GM23338 (cell line): ENCODE data around the gene HIVEP1. TPM values are rescaled to one million over a fixed set of nuclear protein-coding genes. Genes with fewer than 3 reads are reported as not detected.

ENCODE experiments used
- ATAC-seq: fragments of 200-7000 bp; cut with Tn5 transposase; 3 replicates; pipeline ENCODE4 v1.9.1; 2020
- DNase-seq: peaks from one replicate; pipeline ENCODE4 v3.0.0-alpha.2; 2015; ENCODE audit warnings: low spot score
- H2AFZ ChIP-seq: fragments of 200-600 bp; sonication (generic); 2 replicates; pipeline ENCODE4 v1.8.0; 2016; ENCODE audit warnings: antibody characterized with exemption, mild to moderate bottlenecking, moderate library complexity
- H3F3A ChIP-seq: fragments of 200-600 bp; sonication (generic); replicated peaks from 2 replicates; pipeline ENCODE4 v1.8.0; 2017; ENCODE audit warnings: antibody characterized with exemption, mixed run types, low read depth
- H3K27ac ChIP-seq: fragments of 200-600 bp; sonication (generic); 2 replicates; pipeline ENCODE4 v1.6.1; 2016; ENCODE audit warnings: low read depth
- H3K27me3 ChIP-seq: fragments of 200-600 bp; sonication (generic); 2 replicates; pipeline ENCODE4 v1.8.0; 2016; ENCODE audit warnings: mild to moderate bottlenecking, mixed run types, moderate library complexity; ENCODE audit not compliant: insufficient read depth
- H3K36me3 ChIP-seq: fragments of 200-600 bp; sonication (generic); 2 replicates; pipeline ENCODE4 v1.8.0; 2016; ENCODE audit warnings: mild to moderate bottlenecking; ENCODE audit not compliant: insufficient read depth
- H3K4me1 ChIP-seq: fragments of 200-600 bp; sonication (generic); 2 replicates; pipeline ENCODE4 v1.8.0; 2016; ENCODE audit warnings: mild to moderate bottlenecking, moderate library complexity; ENCODE audit not compliant: insufficient read depth
- H3K4me2 ChIP-seq: fragments of 200-600 bp; sonication (generic); 2 replicates; pipeline ENCODE4 v1.7.1; 2017; ENCODE audit warnings: mixed run types
- H3K4me3 ChIP-seq: fragments of 200-600 bp; sonication (generic); 2 replicates; pipeline ENCODE4 v1.6.1; 2016; ENCODE audit warnings: mixed run types
- H3K79me2 ChIP-seq: fragments of 200-600 bp; sonication (generic); replicated peaks from 2 replicates; pipeline ENCODE4 v1.8.0; 2017; ENCODE audit warnings: mild to moderate bottlenecking; ENCODE audit not compliant: insufficient read depth
- H3K9me2 ChIP-seq: fragments of 200-600 bp; sonication (generic); 2 replicates; pipeline ENCODE4 v1.8.0; 2017; ENCODE audit not compliant: insufficient read depth
- H4K20me1 ChIP-seq: fragments of 200-600 bp; sonication (generic); replicated peaks from 2 replicates; pipeline ENCODE4 v1.8.0; 2017; ENCODE audit warnings: mild to moderate bottlenecking; ENCODE audit not compliant: insufficient read depth
- H3K27ac Mint-ChIP-seq: 2 replicates; pipeline ENCODE4 v1.8.0; 2020; ENCODE audit warnings: inconsistent platforms, mild to moderate bottlenecking, moderate library complexity, mixed read lengths
- H3K27me3 Mint-ChIP-seq: 3 replicates; pipeline ENCODE4 v1.8.0; 2022; ENCODE audit warnings: low read depth, mild to moderate bottlenecking, moderate library complexity, mixed read lengths, inconsistent platforms; ENCODE audit not compliant: insufficient read depth, poor library complexity
- H3K36me3 Mint-ChIP-seq: 3 replicates; pipeline ENCODE4 v1.8.0; 2021; ENCODE audit warnings: low read depth, mild to moderate bottlenecking, inconsistent platforms, moderate library complexity, mixed read lengths
- H3K4me1 Mint-ChIP-seq: 3 replicates; pipeline ENCODE4 v1.8.0; 2020; ENCODE audit warnings: mild to moderate bottlenecking, inconsistent platforms, mixed read lengths
- H3K4me3 Mint-ChIP-seq: 3 replicates; pipeline ENCODE4 v1.8.0; 2021; ENCODE audit warnings: moderate library complexity, mild to moderate bottlenecking, inconsistent platforms, mixed read lengths
- H3K9me3 Mint-ChIP-seq: 3 replicates; pipeline ENCODE4 v1.8.0; 2020; ENCODE audit warnings: moderate library complexity, mild to moderate bottlenecking, inconsistent platforms, mixed read lengths
- CREB1 ChIP-seq: fragments of 250-450 bp; sonication (Bioruptor Pico); IDR thresholded peaks from 2 replicates; pipeline ENCODE4 v1.5.0; 2020; ENCODE audit warnings: low read depth, mild to moderate bottlenecking, moderate library complexity
- EZH2phosphoT487 ChIP-seq: fragments of 200-600 bp; sonication (generic); IDR thresholded peaks from one replicate; pipeline ENCODE4 v1.8.1; 2018; ENCODE audit warnings: antibody characterized with exemption; ENCODE audit not compliant: unreplicated experiment
- JUNB ChIP-seq: IDR thresholded peaks from one replicate; pipeline ENCODE4 v1.6.1; 2016; ENCODE audit warnings: antibody characterized with exemption; ENCODE audit not compliant: unreplicated experiment
- POLR2AphosphoS5 ChIP-seq: IDR thresholded peaks from 2 replicates; pipeline ENCODE4 v1.6.1; 2016; ENCODE audit warnings: antibody characterized with exemption, low read depth
- REST ChIP-seq: IDR thresholded peaks from one replicate; pipeline ENCODE4 v1.6.1; 2018; ENCODE audit warnings: antibody characterized with exemption; ENCODE audit not compliant: unreplicated experiment
- ZNF114 ChIP-seq: fragments of 250-450 bp; sonication (Bioruptor Pico); IDR thresholded peaks from 2 replicates; pipeline ENCODE4 v1.5.0; 2020; ENCODE audit warnings: mild to moderate bottlenecking, moderate library complexity
- ZNF462 ChIP-seq: fragments of 250-450 bp; sonication (Bioruptor Pico); IDR thresholded peaks from 2 replicates; pipeline ENCODE4 v1.5.0; 2020; ENCODE audit warnings: mild to moderate bottlenecking, moderate library complexity
- polyA plus RNA-seq: library from polyadenylated mRNA; unstranded; fragments of >200 nt; fragmentation: Nextera tagmentation; extraction: Ambion mirVana; gene quantifications from 2 replicates; pipeline ENCODE4 v1.2.1, GENCODE V29; 2016
- total RNA-seq: library from RNA; depleted of rRNA; stranded (reverse); fragments of >200 nt; shearing (Covaris generic); gene quantifications from 2 replicates; pipeline ENCODE4 v1.2.3, GENCODE V29; 2014
- TF ChIP-seq, protein P1 (sequence below), 2 experiments: fragments of 200-600 bp in 1 of 2; sonication (generic) in 1 of 2; conservative IDR thresholded peaks; 2 replicates each; pipeline versions ENCODE4 v1.5.1 to v1.6.1; 2016 to 2017; ENCODE audit warnings: antibody characterized with exemption in 2 of 2, low read depth in 2 of 2, mild to moderate bottlenecking in 2 of 2, moderate library complexity in 1 of 2

The HIVEP1 gene
- total and polyA plus RNA-seq, 2 experiments from 2014 or later = 10.1 to 21.7 TPM

- TF ChIP-seq ZNF462 (CRISPR knock-in tag) (no peak), ZNF114 (CRISPR knock-in tag) (no peak), JUNB (no peak), POLR2AphosphoS5 (no peak), EZH2phosphoT487 (no peak)
- TF ChIP-seq, protein P1, sequence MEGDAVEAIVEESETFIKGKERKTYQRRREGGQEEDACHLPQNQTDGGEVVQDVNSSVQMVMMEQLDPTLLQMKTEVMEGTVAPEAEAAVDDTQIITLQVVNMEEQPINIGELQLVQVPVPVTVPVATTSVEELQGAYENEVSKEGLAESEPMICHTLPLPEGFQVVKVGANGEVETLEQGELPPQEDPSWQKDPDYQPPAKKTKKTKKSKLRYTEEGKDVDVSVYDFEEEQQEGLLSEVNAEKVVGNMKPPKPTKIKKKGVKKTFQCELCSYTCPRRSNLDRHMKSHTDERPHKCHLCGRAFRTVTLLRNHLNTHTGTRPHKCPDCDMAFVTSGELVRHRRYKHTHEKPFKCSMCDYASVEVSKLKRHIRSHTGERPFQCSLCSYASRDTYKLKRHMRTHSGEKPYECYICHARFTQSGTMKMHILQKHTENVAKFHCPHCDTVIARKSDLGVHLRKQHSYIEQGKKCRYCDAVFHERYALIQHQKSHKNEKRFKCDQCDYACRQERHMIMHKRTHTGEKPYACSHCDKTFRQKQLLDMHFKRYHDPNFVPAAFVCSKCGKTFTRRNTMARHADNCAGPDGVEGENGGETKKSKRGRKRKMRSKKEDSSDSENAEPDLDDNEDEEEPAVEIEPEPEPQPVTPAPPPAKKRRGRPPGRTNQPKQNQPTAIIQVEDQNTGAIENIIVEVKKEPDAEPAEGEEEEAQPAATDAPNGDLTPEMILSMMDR (conservative IDR thresholded peaks at IDR 0.05; ENCODE audit: low read depth in 2 of 2) = no peak
These were observed 4.6 kb upstream of the HIVEP1 start (continued) for GRCh38 chr6:12007473-12007872.

DNA sequence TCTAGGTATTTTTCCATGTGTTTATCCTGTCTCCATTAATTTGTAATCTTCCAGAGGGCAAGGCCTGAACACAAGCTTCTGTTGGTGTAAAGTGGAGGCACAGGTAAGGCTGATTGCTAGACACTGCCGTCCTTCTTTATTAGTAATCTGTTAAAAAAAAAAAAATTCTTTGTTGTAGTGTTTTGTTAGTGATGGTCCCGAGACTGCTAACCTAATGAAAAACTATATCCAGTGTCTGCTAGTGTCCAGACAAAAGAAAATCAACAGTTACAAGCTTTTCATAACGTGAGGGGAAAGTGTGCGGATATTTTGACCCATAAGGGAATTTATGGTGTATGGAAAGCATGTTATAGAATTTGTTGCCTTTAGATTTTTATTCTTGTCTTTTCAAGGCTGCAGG is 4.2 kb upstream of the HIVEP1 start:
- DNase-seq = no peak
- Histone ChIP-seq H3K9me2 (no peaks in the 10 kb centered on the region), H3K4me2 (peak overlapping the region; percentile 94), H3F3A (peaks cover 15% of the 10 kb centered on the region; the same call in 1 of the 2 replicates), H3K79me2 (peaks cover 3% of the 10 kb centered on the region; the same call in 1 of the 2 replicates), H2AFZ (peak overlapping the region; percentile 38; the same call in 1 of the 2 replicates), H3K36me3 (no peaks in the 10 kb centered on the region), H3K27me3 (peaks cover 15% of the 10 kb centered on the region), H3K4me3 (peak overlapping the region; percentile 95), H3K27ac (no peak overlapping the region), H3K4me1 (peaks cover 21% of the 10 kb centered on the region), H4K20me1 (no peaks in the 10 kb centered on the region)
- Mint-ChIP-seq H3K27me3 (peaks cover 9% of the 10 kb centered on the region), H3K9me3 (no peaks in the 10 kb centered on the region), H3K36me3 (no peaks in the 10 kb centered on the region), H3K4me3 (peak overlapping the region; percentile 92), H3K4me1 (peaks cover 18% of the 10 kb centered on the region), H3K27ac (no peak overlapping the region)
- ATAC-seq = no peak
- TF ChIP-seq REST = no peak
- no peak for TF ChIP-seq JUNB
- TF ChIP-seq, protein P1 (conservative IDR thresholded peaks at IDR 0.05; ENCODE audit: low read depth in 2 of 2) = no peak
- TF ChIP-seq CREB1 (CRISPR knock-in tag) = no peak
